ENCODE results near the gene IL17RA.

Gene IL17RA

DNA sequence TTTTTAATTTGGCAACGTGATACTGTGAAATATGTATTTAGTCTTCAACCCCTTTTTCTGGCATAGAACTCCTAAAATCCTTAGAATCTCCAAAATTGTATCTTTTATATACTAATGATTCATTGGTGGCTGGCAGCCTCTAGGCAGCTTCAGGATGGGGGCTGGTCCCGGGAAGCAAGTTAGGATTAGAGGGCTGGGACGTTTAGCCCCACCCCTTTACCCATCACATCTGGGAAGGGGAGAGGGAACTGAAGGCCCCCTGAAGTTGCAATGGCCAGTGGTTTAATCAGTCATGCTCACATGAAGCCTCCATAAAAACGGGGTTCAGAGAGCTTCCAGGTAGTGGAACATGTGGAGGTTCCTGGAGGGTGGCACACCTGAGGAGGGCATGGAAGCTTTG lies 7.1 kb downstream of the IL17RA start:
- no peaks in the 10 kb centered on the region for H3K9me3 ChIP-seq (ENCODE audit: low read length)
- no peaks in the 10 kb centered on the region for H3F3A ChIP-seq (ENCODE audit: insufficient read depth, low read length)
- TF ChIP-seq, protein P1, sequence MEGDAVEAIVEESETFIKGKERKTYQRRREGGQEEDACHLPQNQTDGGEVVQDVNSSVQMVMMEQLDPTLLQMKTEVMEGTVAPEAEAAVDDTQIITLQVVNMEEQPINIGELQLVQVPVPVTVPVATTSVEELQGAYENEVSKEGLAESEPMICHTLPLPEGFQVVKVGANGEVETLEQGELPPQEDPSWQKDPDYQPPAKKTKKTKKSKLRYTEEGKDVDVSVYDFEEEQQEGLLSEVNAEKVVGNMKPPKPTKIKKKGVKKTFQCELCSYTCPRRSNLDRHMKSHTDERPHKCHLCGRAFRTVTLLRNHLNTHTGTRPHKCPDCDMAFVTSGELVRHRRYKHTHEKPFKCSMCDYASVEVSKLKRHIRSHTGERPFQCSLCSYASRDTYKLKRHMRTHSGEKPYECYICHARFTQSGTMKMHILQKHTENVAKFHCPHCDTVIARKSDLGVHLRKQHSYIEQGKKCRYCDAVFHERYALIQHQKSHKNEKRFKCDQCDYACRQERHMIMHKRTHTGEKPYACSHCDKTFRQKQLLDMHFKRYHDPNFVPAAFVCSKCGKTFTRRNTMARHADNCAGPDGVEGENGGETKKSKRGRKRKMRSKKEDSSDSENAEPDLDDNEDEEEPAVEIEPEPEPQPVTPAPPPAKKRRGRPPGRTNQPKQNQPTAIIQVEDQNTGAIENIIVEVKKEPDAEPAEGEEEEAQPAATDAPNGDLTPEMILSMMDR (IDR thresholded peaks at IDR 0.05; ENCODE audit: low read length), result no peak
- no peak for TF ChIP-seq EZH2 (IDR thresholded peaks at IDR 0.05; ENCODE audit: borderline replicate concordance, low read length)
- H3K4me3 ChIP-seq (ENCODE audit: low read depth, low read length, poor library complexity, severe bottlenecking), result no peak overlapping the region
- no peak overlapping the region for H3K4me2 ChIP-seq (ENCODE audit: low read length)
- no peaks in the 10 kb centered on the region for H3K27me3 ChIP-seq (ENCODE audit: insufficient read depth, low read length)
- H3K9me2 ChIP-seq (ENCODE audit: low read depth, low read length), result no peaks in the 10 kb centered on the region
- no peaks in the 10 kb centered on the region; the same call in 1 of the 2 replicates for H3K36me3 ChIP-seq (ENCODE audit: insufficient read depth, low read length)
- no peak overlapping the region for H3K9ac ChIP-seq (ENCODE audit: low read length)
- no peaks in the 10 kb centered on the region for H3K79me2 ChIP-seq (ENCODE audit: insufficient read depth, low read length)
- 0 out of 2 replicates have a peak, but pooled peaks cover 2% of the 10 kb centered on the region for H4K20me1 ChIP-seq (ENCODE audit: insufficient read depth, low read length)
- no peak overlapping the region for H2AFZ ChIP-seq (ENCODE audit: low read length)
- no peak overlapping the region for H3K27ac ChIP-seq (ENCODE audit: low read depth, low read length, poor library complexity, severe bottlenecking)
- H3K4me1 ChIP-seq (ENCODE audit: insufficient read depth, low read length, severe bottlenecking), result peaks cover 18% of the 10 kb centered on the region

GRCh38 chr22:17093081-17093480 lies 8.3 kb downstream of the IL17RA start:
- no peak overlapping the region for H2AFZ ChIP-seq (ENCODE audit: low read length)
- TF ChIP-seq EZH2 (IDR thresholded peaks at IDR 0.05; ENCODE audit: borderline replicate concordance, low read length), result no peak
- TF ChIP-seq, protein P1 (IDR thresholded peaks at IDR 0.05; ENCODE audit: low read length), result no peak
- H3K27ac ChIP-seq (ENCODE audit: low read depth, low read length, poor library complexity, severe bottlenecking), result no peak overlapping the region
- no peaks in the 10 kb centered on the region for H3F3A ChIP-seq (ENCODE audit: insufficient read depth, low read length)
- H3K4me3 ChIP-seq (ENCODE audit: low read depth, low read length, poor library complexity, severe bottlenecking), result no peak overlapping the region
- peaks cover 11% of the 10 kb centered on the region for H3K4me1 ChIP-seq (ENCODE audit: insufficient read depth, low read length, severe bottlenecking)
- H4K20me1 ChIP-seq (ENCODE audit: insufficient read depth, low read length), result 0 out of 2 replicates have a peak, but pooled peaks cover 2% of the 10 kb centered on the region
- H3K9me3 ChIP-seq (ENCODE audit: low read length), result no peaks in the 10 kb centered on the region
- no peak overlapping the region for H3K4me2 ChIP-seq (ENCODE audit: low read length)
- no peaks in the 10 kb centered on the region; the same call in 1 of the 2 replicates for H3K36me3 ChIP-seq (ENCODE audit: insufficient read depth, low read length)
- H3K9ac ChIP-seq (ENCODE audit: low read length), result no peak overlapping the region
- no peaks in the 10 kb centered on the region for H3K79me2 ChIP-seq (ENCODE audit: insufficient read depth, low read length)
- no peaks in the 10 kb centered on the region for H3K9me2 ChIP-seq (ENCODE audit: low read depth, low read length)
- no peaks in the 10 kb centered on the region for H3K27me3 ChIP-seq (ENCODE audit: insufficient read depth, low read length)

- Histone ChIP-seq H3K27me3 (ENCODE audit: insufficient read depth, low read length) (no peaks in the 10 kb centered on the region), H3K36me3 (ENCODE audit: insufficient read depth, low read length) (0 out of 2 replicates have a peak, but pooled peaks cover 6% of the 10 kb centered on the region), H2AFZ (ENCODE audit: low read length) (no peak overlapping the region), H3K27ac (ENCODE audit: low read depth, low read length, poor library complexity, severe bottlenecking) (no peak overlapping the region), H3K4me1 (ENCODE audit: insufficient read depth, low read length, severe bottlenecking) (peaks cover 12% of the 10 kb centered on the region), H4K20me1 (ENCODE audit: insufficient read depth, low read length) (0 out of 2 replicates have a peak, but pooled peaks cover 2% of the 10 kb centered on the region), H3K79me2 (ENCODE audit: insufficient read depth, low read length) (no peaks in the 10 kb centered on the region), H3K9me2 (ENCODE audit: low read depth, low read length) (no peaks in the 10 kb centered on the region), H3F3A (ENCODE audit: insufficient read depth, low read length) (no peaks in the 10 kb centered on the region), H3K9me3 (ENCODE audit: low read length) (no peaks in the 10 kb centered on the region), H3K9ac (ENCODE audit: low read length) (no peak overlapping the region), H3K4me2 (ENCODE audit: low read length) (no peak overlapping the region), H3K4me3 (ENCODE audit: low read depth, low read length, poor library complexity, severe bottlenecking) (no peak overlapping the region)
- no peak for TF ChIP-seq EZH2 (IDR thresholded peaks at IDR 0.05; ENCODE audit: borderline replicate concordance, low read length)
- TF ChIP-seq, protein P1 (IDR thresholded peaks at IDR 0.05; ENCODE audit: low read length), result peak; percentile 53
Measured at GRCh38 chr22:17095538-17095937, 10.7 kb downstream of the IL17RA start.

All from OCI-LY1 (cell line).